Measurements from ENCODE around the gene RNASEH1. TPM values are rescaled to one million over a fixed set of nuclear protein-coding genes. Genes with fewer than 3 reads are reported as not detected.

The RNASEH1 gene
- total and polyA plus RNA-seq, 2 of the 8 experiments (the other 6 are each of a cell fraction or from before 2014, with no cell fraction given) = 11.7 to 42.7 TPM

- no peak for TF ChIP-seq CHD7 (IDR thresholded peaks at IDR 0.05; ENCODE audit: insufficient replicate concordance, low read length)
- no peak for TF ChIP-seq HDAC2 (IDR thresholded peaks at IDR 0.05; ENCODE audit: borderline replicate concordance in 1 of 2, low read depth in 2 of 2, low read length in 2 of 2)
These were observed 30.0 kb upstream of the RNASEH1 start (continued) for GRCh38 chr2:3588084-3588483.

Measured in H1 (cell line).